Ovary (tissue), 3 donors: Measurements from ENCODE around the gene OTUD4.

Source experiments
- CTCF ChIP-seq, 3 donors: fragments of 450-650 bp in 2 of 3; fragments of 200-600 bp in 1 of 3; IDR thresholded peaks; one replicate each; pipeline versions ENCODE4 v1.5.1 to v1.8.0; 2016 to 2022; ENCODE audit warnings: antibody characterized with exemption in 3 of 3, mild to moderate bottlenecking in 1 of 3
- EP300 ChIP-seq: sonication (generic); formaldehyde crosslinking; IDR thresholded peaks from one replicate; pipeline ENCODE4 v1.6.1; 2017; ENCODE audit warnings: antibody characterized with exemption
- POLR2A ChIP-seq: fragments of 450-650 bp; IDR thresholded peaks from one replicate; pipeline ENCODE4 v1.6.1; 2017; ENCODE audit warnings: antibody characterized with exemption, mild to moderate bottlenecking, moderate library complexity
- donor health status: DM: no; HTN: no; CAD: no.

DNA sequence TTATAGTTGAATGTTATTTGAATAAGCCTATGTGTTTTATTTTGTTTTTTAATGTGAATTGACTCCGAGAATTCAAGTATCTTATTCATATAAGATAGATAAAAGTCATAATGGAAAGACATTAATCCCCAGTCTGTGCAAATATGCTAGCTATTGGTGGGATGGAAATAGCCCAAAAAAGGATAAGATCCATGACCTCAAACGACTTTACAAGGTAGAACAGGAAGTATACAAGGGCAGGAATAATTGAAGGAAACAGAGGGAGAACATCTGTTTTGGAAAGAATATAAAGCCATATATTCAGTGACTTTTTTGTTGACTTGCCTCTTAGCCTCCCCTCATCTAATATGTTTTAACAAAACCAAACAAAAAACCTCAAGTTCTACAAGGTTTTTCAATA lies 73.3 kb downstream of the OTUD4 start:
- TF ChIP-seq POLR2A: no peak
- TF ChIP-seq CTCF (IDR thresholded peaks at IDR 0.05): no peak
- TF ChIP-seq EP300: no peak
